AG08395 (cell line): Measurements from ENCODE around the gene PSD2.

ENCODE experiments used
- DNase-seq: peaks from one replicate; pipeline ENCODE4 v3.0.0; 2012; ENCODE audit warnings: mixed read lengths, low spot score

The PSD2 gene

DNA sequence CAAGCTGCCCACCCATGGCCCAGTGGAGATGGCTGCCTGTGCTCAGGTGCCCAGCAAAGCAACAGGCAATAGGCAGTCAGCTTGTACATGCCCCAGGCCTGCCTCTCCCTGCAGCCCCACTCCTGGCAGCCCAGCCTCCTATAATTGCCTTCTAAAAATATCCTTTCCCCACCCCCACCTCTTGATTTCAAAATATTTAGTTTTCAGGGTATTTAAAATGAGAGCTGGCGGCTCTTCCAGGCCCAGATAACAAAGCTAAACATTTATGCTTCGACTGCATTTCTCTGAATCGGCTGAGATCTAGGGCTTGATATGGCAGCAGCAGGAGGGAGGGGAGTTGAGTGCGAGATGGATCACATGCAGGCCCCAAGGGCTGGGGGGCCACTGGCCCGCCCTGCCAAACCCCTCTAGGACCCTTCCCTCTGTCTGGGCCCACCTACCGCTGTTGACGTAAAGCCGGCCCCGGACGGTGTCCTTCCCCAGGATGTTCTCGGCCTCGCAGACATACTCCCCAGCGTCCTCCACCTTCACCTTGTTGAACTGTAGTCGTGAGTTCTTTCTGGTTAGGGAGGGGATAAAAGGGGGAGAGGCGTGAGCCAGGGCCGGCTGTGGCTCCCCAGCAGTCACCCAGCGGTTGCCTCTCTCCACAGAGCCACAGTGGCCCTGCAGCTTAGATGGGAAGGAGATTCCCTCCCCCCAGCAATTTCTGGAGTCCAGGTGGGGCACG lies 85.0 kb downstream of the PSD2 start:
- DNase-seq: no peak

DNA sequence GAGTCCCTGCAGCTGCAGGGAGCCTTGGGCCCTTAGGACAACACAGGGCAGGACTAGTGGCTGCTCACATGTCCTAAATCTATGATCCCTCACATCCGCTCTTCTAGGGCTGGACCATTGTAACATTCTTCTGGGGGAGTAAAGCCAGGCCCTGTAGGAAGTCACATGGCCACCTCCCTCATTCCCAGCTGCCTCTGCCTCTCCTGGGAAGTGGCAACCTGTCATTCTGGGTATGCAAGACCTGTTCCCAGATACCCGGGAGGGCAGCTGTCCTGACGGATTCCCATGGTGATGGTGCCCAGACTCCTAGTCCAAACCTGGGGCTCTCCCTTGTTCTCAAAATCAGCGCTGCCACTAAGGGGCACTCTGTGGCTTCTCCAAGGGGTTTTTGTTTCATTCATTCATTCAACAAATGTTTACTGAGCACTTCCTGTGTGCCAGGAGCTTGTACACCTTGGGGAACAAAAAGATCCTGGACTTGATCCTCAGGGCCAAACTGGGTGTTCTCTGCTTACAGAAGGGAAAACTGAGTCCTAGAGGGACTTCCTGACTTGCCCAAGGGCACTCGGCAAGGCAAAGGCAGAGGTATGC lies 85.6 kb downstream of the PSD2 start:
- no peak for DNase-seq

DNA sequence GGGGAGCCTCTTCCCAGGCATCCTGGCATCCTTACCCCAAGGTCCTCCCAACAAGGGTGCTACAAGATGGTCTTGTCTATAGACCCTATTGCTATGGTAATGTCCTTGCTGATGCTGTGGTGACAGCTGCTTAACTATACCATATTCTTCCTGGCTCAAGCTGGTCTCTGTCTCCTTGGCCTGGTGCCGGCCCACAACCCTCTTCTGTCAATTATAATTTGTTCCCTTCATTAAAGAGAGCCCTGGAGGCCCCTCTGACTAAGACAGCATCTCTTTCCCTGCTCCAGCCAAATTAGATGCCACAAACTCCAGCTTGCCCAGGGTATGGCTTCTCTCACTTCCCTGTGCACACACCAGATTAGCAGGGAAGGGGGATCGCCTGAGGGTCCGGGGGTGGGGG lies 86.7 kb downstream of the PSD2 start:
- DNase-seq: no peak

DNA sequence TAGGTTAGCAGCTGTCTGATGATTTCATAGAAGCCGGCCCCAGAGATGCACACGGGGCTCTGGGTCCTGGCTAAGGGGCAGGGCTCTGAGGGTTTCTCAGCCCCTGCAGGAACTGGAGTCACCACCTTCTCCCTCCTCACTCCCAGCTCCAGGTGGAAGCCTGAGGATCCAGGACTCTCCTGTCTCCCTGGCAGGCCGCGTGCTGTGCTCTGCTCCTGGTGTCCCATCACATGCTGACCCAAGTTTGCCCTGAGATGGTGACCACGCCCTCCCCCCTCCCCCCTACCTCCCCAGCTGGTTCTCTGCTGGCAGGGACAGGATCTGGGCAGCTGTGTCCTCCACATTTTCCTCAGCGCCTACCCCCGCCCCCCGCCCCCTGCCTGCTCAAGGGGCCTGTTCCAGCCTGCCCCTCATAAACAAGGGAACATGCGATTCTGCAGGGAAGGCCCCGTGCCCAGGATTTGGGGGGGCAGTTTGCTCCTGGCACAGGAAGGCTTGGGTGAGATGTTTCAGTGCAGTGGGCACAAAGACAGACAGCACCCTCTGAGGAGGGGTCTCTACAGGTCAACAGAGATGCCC lies 87.4 kb downstream of the PSD2 start:
- no peak for DNase-seq

DNA sequence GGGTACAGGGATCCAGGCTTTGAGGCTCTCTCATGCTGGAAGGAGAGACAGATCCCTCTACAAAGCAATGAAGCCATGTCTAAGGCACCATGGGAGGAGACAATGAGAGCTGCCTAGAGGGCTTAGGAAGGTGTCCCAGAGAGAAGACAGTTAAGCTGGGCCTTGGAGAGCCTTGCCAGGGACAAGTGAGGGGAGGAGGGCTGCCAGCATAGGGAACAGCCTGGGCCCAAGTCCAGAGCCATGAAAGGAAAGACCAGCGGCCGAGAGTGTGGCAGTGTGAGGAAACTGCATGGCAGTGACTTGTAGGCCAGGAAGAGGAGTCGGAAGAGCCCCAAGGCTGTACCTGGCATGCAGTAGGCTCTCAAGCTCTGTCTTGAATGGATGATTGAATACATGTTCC lies 88.5 kb downstream of the PSD2 start:
- no peak for DNase-seq

DNA sequence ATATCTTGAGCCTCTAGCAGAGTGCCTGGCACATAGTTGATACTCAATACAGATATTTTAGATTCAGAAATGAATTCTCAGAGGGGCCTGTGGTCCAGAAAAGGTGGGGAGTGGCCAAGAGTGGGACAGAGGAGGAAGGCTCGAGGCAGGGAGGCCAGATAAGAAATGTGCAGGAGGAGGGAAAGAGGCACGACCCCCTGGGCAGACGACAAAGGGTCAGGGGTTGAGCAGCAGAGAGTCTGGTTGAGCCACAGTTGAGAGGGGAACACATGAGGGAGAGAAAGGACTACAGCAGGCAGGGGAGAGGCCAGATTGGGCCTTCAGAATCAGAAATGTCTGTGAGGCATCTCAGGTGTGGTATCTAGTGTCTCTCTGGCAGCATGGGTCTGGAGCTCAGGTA lies 89.1 kb downstream of the PSD2 start:
- DNase-seq: no peak

DNA sequence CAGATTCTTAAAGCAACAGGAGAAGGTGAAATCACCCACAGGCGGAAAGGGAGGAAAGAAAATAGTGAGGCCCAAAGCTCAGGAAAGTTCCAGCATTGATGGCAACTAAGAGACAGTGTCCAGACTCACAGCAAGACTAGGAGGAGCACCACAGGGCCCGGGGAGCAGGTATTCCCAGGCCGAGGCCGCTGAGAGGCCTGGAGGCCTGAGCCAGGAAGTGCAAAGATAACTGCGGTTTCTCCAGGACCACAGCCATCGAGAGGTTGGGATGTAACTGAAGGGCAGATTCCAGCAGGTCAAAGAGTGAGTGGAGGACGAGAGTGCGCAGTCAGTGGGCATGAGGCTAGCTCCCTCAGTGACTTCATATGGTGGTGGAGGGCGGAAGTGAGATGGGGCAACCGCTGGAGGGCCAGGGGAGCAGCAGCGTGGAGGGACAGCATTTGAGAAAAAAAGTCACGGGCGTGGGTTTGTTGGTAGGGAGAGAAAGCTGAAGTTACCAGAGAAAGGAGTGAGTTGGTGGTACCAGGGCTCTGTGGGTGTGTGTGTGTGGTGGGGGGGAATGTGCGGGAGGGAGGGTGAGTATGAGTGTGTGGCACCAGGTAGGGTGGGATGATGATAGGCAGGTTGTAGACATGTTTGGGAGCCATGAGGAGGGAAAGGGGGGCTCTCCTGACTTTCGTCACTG lies 89.7 kb downstream of the PSD2 start:
- no peak for DNase-seq

DNA sequence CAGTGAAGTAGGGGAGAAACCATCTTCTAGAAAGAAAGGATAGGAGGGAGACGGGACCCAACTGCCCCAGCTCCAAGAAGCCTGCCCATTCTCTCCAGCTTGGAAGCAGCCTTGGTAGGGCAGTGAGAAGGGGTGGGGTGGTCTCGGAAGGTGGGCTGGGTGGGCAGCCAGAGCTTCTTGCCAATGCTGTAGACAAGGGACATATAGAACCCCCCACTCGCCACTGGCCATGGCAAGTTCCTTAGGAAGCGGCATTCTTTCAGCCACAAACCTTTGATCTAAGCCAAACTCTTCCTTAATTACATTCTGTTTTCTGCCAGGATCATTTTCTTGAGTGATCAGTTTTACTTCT lies 90.2 kb downstream of the PSD2 start:
- no peak for DNase-seq

DNA sequence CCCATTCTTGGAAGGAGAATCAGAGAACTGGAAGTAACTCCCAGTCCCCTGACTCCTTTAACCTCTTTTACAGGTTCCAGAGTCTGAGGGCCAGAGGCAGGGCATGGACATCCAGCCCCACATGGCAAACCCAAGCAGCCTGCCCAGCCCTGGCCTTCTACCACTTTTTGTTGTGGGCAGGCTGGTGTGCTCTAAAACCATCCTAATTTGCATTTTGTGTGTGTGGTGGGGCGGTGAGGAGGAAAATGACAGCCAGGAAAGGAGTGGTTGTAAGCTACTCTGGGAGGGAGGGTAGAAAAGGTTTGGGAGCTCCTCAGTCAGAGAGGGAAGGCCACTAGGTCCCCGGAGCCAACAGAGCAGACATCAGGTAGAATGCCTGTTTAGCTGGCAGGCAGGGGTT lies 90.6 kb downstream of the PSD2 start:
- DNase-seq: no peak

DNA sequence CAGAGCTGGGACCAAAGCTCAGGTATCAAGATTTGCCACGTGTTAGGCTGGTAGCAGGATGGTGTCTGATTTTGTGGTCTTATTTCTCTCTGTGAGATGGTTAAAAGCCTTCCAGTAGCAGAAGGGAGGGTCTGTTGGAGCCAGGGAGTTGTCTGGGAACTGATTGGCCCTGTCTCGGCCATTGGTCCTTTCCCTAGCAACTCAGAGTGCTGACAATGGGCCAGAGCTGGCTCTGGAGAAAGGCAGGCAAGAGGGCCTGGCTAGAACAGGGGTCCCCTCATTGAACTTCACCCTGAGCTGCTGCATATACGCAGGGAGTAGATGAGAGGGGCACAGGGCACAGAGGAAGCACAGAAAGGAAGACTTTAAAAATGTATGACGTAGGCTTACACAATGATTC lies 92.8 kb downstream of the PSD2 start:
- DNase-seq: no peak

DNA sequence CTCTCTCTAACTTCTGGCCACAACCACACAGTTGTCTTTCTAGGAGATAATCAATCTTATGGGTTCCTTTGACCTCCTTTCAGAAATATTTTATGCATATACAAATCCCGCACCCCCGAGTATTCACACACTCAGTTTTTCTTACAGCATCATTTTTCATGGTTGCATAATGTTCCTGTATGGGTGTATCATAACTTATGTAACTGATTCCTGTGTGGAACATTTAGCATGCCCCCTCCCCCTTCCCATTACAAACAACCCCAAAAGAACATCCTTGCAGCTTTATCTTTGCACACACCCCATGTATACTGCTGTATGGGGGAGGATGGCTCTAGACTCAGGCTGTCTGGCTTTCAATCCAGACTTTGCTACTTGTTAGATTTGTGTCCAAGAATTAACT lies 93.8 kb downstream of the PSD2 start:
- no peak for DNase-seq

DNA sequence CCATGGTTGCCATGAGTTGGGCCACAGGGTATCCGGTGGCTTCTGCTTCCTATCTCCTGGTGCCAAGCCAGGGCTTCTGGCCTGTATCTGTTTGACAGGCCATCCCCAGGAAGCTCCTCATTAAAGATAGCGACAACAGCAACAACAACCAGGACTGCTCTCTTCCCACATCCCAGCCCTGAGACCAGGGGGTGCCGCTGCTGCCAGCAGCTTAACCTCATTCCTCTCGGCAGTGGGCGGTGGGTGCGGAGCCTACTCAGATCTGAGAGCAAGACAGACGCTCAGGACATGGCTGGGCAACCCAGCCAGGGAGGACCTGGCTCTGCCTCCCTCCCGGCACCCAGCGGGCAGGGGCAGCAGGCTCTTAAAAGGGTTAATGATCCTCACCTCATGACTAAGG lies 98.3 kb downstream of the PSD2 start:
- DNase-seq: no peak
